Prostate gland (tissue), 2 donors: ENCODE results near the gene SHISA8. TPM values are rescaled to one million over a fixed set of nuclear protein-coding genes. Genes with fewer than 3 reads are reported as not detected.

Experiments
- DNase-seq: peaks from one replicate; pipeline ENCODE4 v3.0.0-alpha.2; 2019; ENCODE audit warnings: low spot score
- H3K27ac ChIP-seq, 2 donors: fragments of 200-600 bp; sonication (generic); 2 replicates each; pipeline ENCODE4 v1.5.1; 2017 to 2019
- H3K27me3 ChIP-seq: fragments of 200-600 bp; sonication (generic); replicated peaks from 2 replicates; pipeline ENCODE4 v1.5.1; 2019; ENCODE audit not compliant: insufficient read depth
- H3K36me3 ChIP-seq, 2 donors: fragments of 200-600 bp; sonication (generic); 1 replicate in 1 of 2; 2 replicates in 1 of 2; pipeline versions ENCODE4 v1.5.1 to v1.8.1; 2017 to 2019
- H3K4me1 ChIP-seq: fragments of 200-600 bp; sonication (generic); replicated peaks from 2 replicates; pipeline ENCODE4 v1.5.1; 2019
- H3K4me3 ChIP-seq, 2 donors: fragments of 200-600 bp; sonication (generic); 2 replicates each; pipeline ENCODE4 v1.5.1; 2017 to 2019
- H3K9me3 ChIP-seq: fragments of 200-600 bp; sonication (generic); 2 replicates; pipeline ENCODE4 v1.5.1; 2017
- CTCF ChIP-seq, 4 experiments: fragments of 200-600 bp in 2 of 4; fragments of 450-650 bp in 2 of 4; sonication (generic) in 2 of 4; IDR thresholded peaks; 1 replicate in 3 of 4; 2 replicates in 1 of 4; pipeline ENCODE4 v1.5.1; 2016 to 2019; ENCODE audit warnings: antibody characterized with exemption in 4 of 4, mild to moderate bottlenecking in 2 of 4, moderate library complexity in 2 of 4
- POLR2A ChIP-seq: fragments of 450-650 bp; IDR thresholded peaks from one replicate; pipeline ENCODE4 v1.6.1; 2016; ENCODE audit warnings: antibody characterized with exemption, mild to moderate bottlenecking
- POLR2AphosphoS5 ChIP-seq: sonication (generic); formaldehyde crosslinking; IDR thresholded peaks from one replicate; pipeline ENCODE4 v1.6.1; 2017; ENCODE audit warnings: antibody characterized with exemption
- WGBS: methylation state at CpG from one replicate; pipeline ENCODE4 v1.1.5; 2018; 5-methylcytosine and 5-hydroxymethylcytosine counted together
- intact Hi-C: fragments of 100-400 bp; cut with DNase I; formaldehyde crosslinking; loops from one replicate; pipeline ENCODE4 v1.14.2; 2022
- total RNA-seq, 2 donors: library from RNA; depleted of rRNA; stranded (reverse); fragments of >200 nt; gene quantifications; one replicate each; pipeline ENCODE4 v1.1.0, GENCODE V29; 2016

SHISA8 gene
- not detected for total RNA-seq

DNA sequence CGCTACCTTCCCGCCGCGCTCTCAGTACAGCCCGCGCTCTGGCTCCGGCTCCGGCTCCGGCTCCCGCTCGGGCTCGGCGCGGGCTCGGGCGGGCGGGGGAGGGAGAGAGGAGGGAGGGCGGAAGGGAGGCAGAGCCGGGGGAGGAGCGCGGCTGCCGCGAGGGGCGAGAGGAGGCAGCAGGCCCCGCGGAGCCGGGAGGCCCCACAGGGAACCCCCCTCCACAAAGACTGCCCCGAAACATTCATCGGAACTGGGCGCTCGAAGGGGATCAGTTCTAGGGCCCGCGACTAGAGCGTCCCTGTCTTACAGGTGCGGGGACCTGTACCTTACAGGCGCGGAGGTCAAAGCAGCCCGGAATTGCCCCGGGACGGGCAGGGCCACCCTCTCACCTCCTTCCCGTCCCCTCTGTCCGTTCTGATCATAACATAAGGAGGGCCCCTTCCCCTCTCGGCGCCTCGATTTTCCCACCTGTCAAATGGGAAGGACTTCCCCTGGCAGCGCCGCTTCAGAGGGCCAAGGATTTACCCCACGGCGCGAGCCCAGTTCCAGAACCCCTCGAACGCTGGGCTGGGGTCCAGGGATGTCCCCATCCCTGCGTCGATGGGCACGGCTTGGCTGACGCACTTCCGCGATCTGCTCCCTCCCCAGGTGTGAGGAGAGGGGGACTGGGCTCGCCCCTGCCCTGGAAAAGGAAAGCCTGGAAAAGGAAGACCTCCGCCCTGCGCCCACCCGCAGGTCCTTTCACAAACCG lies at the start of gene SHISA8:
SHISA8 (minus strand) TSS at position 40 of the 751 bp plus-strand sequence. CDS start 407 bp downstream, outside the sequence.
- H3K27me3 ChIP-seq = peaks cover 23% of the 10 kb centered on the region
- no peaks in the 10 kb centered on the region for H3K36me3 ChIP-seq
- no peaks in the 10 kb centered on the region for H3K9me3 ChIP-seq
- TF ChIP-seq CTCF (IDR thresholded peaks at IDR 0.05) = no peak
- no peak for DNase-seq
- peaks cover 9% of the 10 kb centered on the region for H3K4me1 ChIP-seq
- intact Hi-C loops = no loop called here
- peak within 1 kb of the TSS; percentile 25 to 37 for H3K4me3 ChIP-seq
- H3K27ac ChIP-seq = no peak within 1 kb of the TSS
- whole genome bisulfite sequencing = 15% methylated on average over 36 of the region's 63 CpGs

GRCh38 chr22:41964112-41964491 lies 49.2 kb upstream of the SHISA8 start:
- WGBS = 45% methylated on average over 5 of the region's 5 CpGs
- Histone ChIP-seq H3K27me3 (no peaks in the 10 kb centered on the region), H3K4me3 (no peak overlapping the region), H3K9me3 (no peaks in the 10 kb centered on the region), H3K4me1 (no peaks in the 10 kb centered on the region), H3K36me3 (no peaks in the 10 kb centered on the region), H3K27ac (no peak overlapping the region)
- intact Hi-C loops = loop anchor here (10.0 kb wide), 1 partner anchor 471 kb away; the partner anchor contains the start of gene NFAM1
- TF ChIP-seq CTCF (IDR thresholded peaks at IDR 0.05) (no peak), POLR2A (no peak), POLR2AphosphoS5 (no peak)
- DNase-seq = no peak

GRCh38 chr22:41963453-41964111 lies 48.7 kb upstream of the SHISA8 start:
- TF ChIP-seq POLR2AphosphoS5 = no peak
- no peak for TF ChIP-seq POLR2A
- TF ChIP-seq CTCF (IDR thresholded peaks at IDR 0.05) = no peak
- Histone ChIP-seq H3K27ac (no peak overlapping the region), H3K36me3 (no peaks in the 10 kb centered on the region), H3K4me1 (no peaks in the 10 kb centered on the region), H3K27me3 (no peaks in the 10 kb centered on the region), H3K9me3 (no peaks in the 10 kb centered on the region), H3K4me3 (no peak overlapping the region)
- WGBS = 60% methylated on average over 9 of the region's 9 CpGs
- no peak for DNase-seq
- intact Hi-C loops = loop anchor here (10.0 kb wide), 1 partner anchor 471 kb away; the partner anchor contains the start of gene NFAM1

DNA sequence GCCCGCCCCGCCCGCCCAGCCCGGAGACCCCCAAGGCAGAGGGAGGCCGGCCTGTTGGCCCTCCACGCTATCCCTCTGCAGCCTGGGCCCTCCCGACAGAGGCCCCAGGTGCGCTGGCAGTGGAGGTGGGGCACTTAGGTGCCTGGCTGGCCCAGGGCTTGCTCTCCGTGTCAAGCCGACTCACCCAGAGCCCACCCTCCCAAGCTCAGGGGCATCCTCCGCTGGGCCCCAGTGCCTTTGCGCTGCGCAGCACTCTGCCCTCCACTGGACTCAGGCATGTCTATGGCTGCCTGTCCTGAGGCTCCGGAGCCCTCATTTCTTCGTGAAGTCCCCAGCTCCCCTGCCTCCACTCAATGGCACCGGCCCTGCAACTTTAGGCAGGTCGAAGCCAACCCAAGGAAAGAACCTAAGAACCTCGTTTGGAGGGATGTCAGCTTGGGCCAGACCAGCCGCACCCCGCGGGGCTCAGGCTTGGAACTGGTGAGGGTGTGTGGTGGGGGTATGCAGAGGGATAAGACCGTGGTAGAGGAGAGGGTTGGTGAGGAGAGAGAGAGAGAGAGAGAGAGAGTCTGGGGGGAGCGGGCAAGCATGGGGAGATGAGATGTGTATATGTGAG lies 43.2 kb upstream of the SHISA8 start:
- H3K36me3 ChIP-seq = no peaks in the 10 kb centered on the region
- no peak for DNase-seq
- intact Hi-C loops = no loop called here
- no peak overlapping the region for H3K4me3 ChIP-seq
- TF ChIP-seq POLR2A = no peak
- TF ChIP-seq CTCF (IDR thresholded peaks at IDR 0.05) = peak in 1 of 4 experiments; percentile 6
- 68% methylated on average over 17 of the region's 23 CpGs for WGBS
- H3K4me1 ChIP-seq = no peaks in the 10 kb centered on the region
- no peaks in the 10 kb centered on the region for H3K9me3 ChIP-seq
- H3K27me3 ChIP-seq = no peaks in the 10 kb centered on the region
- H3K27ac ChIP-seq = no peak overlapping the region
